Measurements from ENCODE around the gene PRPF6.

GRCh38 chr20:64071341-64072332 is 90.7 kb downstream of the PRPF6 start:
- TF ChIP-seq CTCF (IDR thresholded peaks at IDR 0.05) (no peak), POLR2A (IDR thresholded peaks at IDR 0.05) (no peak)

Measured in upper lobe of left lung (tissue), 4 donors.